Activated naive CD8-positive, alpha-beta T cell treated with anti-CD3 and anti-CD28 coated beads, Interleukin-2, amount 50 U/mL, for 24 hours (primary cell): ENCODE results near the gene CARD8.

Source experiments
- ATAC-seq: fragments of 150-1000 bp; cut with Tn5 transposase; one replicate; pipeline ENCODE4 v1.10.0; 2021
- DNase-seq: peaks from one replicate; pipeline ENCODE4 v3.0.0; 2021
- H3K27ac Mint-ChIP-seq: one replicate; pipeline ENCODE4 v1.8.0; 2021; ENCODE audit warnings: mild to moderate bottlenecking, mixed read lengths
- H3K27me3 Mint-ChIP-seq: one replicate; pipeline ENCODE4 v1.8.0; 2021; ENCODE audit warnings: mixed read lengths
- H3K36me3 Mint-ChIP-seq: one replicate; pipeline ENCODE4 v1.8.0; 2021; ENCODE audit warnings: low read depth, mixed read lengths
- H3K4me1 Mint-ChIP-seq: one replicate; pipeline ENCODE4 v1.8.0; 2021; ENCODE audit warnings: mixed read lengths
- H3K4me3 Mint-ChIP-seq: one replicate; pipeline ENCODE4 v1.8.0; 2021; ENCODE audit warnings: mild to moderate bottlenecking, moderate library complexity, mixed read lengths
- H3K9me3 Mint-ChIP-seq: one replicate; pipeline ENCODE4 v1.8.0; 2021; ENCODE audit warnings: mixed read lengths

CARD8 gene

DNA sequence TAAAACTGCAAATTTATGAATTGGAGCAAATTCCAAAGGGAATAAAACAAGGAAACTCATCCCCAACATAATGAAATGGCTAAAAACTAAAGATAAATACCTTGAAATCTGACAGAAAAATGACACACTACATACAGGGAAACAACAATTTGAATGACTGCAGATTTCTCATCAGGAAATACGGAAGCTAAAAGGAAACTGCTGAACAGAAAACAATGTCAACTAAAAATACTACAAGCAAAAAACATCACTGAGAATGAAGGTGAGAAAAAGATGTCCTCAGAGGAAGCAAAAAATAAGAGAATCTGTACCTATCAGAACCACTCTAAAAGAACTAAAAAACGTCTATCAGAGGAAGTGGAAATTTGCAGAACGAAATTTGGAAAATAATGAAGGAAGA is 45.7 kb downstream of the CARD8 start:
- Mint-ChIP-seq H3K4me3 (no peak overlapping the region), H3K4me1 (peaks cover 17% of the 10 kb centered on the region), H3K27ac (no peak overlapping the region), H3K27me3 (no peaks in the 10 kb centered on the region), H3K9me3 (no peaks in the 10 kb centered on the region), H3K36me3 (peaks cover 40% of the 10 kb centered on the region)
- ATAC-seq (no peak), DNase-seq (no peak)

- H3K36me3 Mint-ChIP-seq = peaks cover 29% of the 10 kb centered on the region
- no peaks in the 10 kb centered on the region for H3K9me3 Mint-ChIP-seq
- peak overlapping the region; percentile 55 for H3K27ac Mint-ChIP-seq
- ATAC-seq = peak; percentile 21
- DNase-seq = no peak
- H3K4me1 Mint-ChIP-seq = peaks cover 22% of the 10 kb centered on the region
- H3K27me3 Mint-ChIP-seq = no peaks in the 10 kb centered on the region
- H3K4me3 Mint-ChIP-seq = no peak overlapping the region
Measured at GRCh38 chr19:48206397-48207093, 49.2 kb downstream of the CARD8 start.

GRCh38 chr19:48203794-48204628 is 51.7 kb downstream of the CARD8 start:
- peaks cover 22% of the 10 kb centered on the region for H3K4me1 Mint-ChIP-seq
- DNase-seq (peak; percentile 92), ATAC-seq (peak; percentile 99)
- H3K36me3 Mint-ChIP-seq = peaks cover 18% of the 10 kb centered on the region
- no peak overlapping the region for H3K27ac Mint-ChIP-seq
- H3K9me3 Mint-ChIP-seq = no peaks in the 10 kb centered on the region
- no peaks in the 10 kb centered on the region for H3K27me3 Mint-ChIP-seq
- H3K4me3 Mint-ChIP-seq = no peak overlapping the region

GRCh38 chr19:48203222-48203793 is 52.4 kb downstream of the CARD8 start:
- Mint-ChIP-seq H3K4me3 (no peak overlapping the region), H3K9me3 (no peaks in the 10 kb centered on the region), H3K27ac (no peak overlapping the region), H3K36me3 (peaks cover 16% of the 10 kb centered on the region), H3K27me3 (no peaks in the 10 kb centered on the region), H3K4me1 (peaks cover 22% of the 10 kb centered on the region)
- peak; percentile 15 for DNase-seq
- no peak for ATAC-seq

- no peaks in the 10 kb centered on the region for H3K36me3 Mint-ChIP-seq
Measured at GRCh38 chr19:48196933-48197665, 58.6 kb downstream of the CARD8 start.

GRCh38 chr19:48196321-48196763 is 59.4 kb downstream of the CARD8 start:
- Mint-ChIP-seq H3K36me3 (no peaks in the 10 kb centered on the region), H3K27ac (no peak overlapping the region), H3K4me1 (peaks cover 2% of the 10 kb centered on the region), H3K4me3 (no peak overlapping the region), H3K27me3 (no peaks in the 10 kb centered on the region), H3K9me3 (no peaks in the 10 kb centered on the region)
- DNase-seq (no peak), ATAC-seq (peak; percentile 13)

More at GRCh38 chr19:48196933-48197665, 58.6 kb downstream of the CARD8 start:
- DNase-seq = no peak
- Mint-ChIP-seq H3K27me3 (no peaks in the 10 kb centered on the region), H3K9me3 (no peaks in the 10 kb centered on the region), H3K4me1 (peaks cover 5% of the 10 kb centered on the region), H3K4me3 (no peak overlapping the region), H3K27ac (no peak overlapping the region)
- no peak for ATAC-seq

- Mint-ChIP-seq H3K9me3 (no peaks in the 10 kb centered on the region), H3K27me3 (no peaks in the 10 kb centered on the region)
- no peak for ATAC-seq
Measured at GRCh38 chr19:48194844-48195830, 60.6 kb downstream of the CARD8 start.

GRCh38 chr19:48194041-48194843 is 61.5 kb downstream of the CARD8 start:
- ATAC-seq (no peak), DNase-seq (peak; percentile 53)
- Mint-ChIP-seq H3K4me3 (no peak overlapping the region), H3K9me3 (no peaks in the 10 kb centered on the region), H3K27me3 (no peaks in the 10 kb centered on the region), H3K4me1 (peaks cover 8% of the 10 kb centered on the region), H3K36me3 (peaks cover 7% of the 10 kb centered on the region), H3K27ac (no peak overlapping the region)

More at GRCh38 chr19:48194844-48195830, 60.6 kb downstream of the CARD8 start:
- no peak for DNase-seq
- H3K4me3 Mint-ChIP-seq = no peak overlapping the region
- H3K4me1 Mint-ChIP-seq = peaks cover 4% of the 10 kb centered on the region
- peaks cover 3% of the 10 kb centered on the region for H3K36me3 Mint-ChIP-seq
- no peak overlapping the region for H3K27ac Mint-ChIP-seq

DNA sequence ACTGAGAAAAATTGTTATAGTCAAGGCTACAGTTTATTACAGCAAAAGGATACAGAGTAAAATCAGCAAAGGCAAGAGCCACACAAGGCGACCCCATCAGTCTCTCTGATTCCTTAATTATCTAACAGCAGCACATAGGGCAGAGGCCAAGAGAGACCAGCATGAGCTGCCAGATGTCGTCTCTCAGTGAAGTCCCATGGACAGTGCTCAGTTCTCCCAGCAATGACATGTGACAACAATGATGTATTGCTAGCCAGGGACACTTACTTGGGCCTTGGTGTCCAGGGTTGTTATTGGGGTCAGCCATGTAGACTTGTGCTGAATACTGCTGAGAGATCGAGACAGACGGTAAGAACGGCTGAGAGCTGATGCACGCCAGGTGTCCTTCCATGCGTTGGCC is 63.0 kb downstream of the CARD8 start:
- DNase-seq = no peak
- no peak overlapping the region for H3K4me3 Mint-ChIP-seq
- peaks cover 8% of the 10 kb centered on the region for H3K4me1 Mint-ChIP-seq
- no peak overlapping the region for H3K27ac Mint-ChIP-seq
- no peak for ATAC-seq
- no peaks in the 10 kb centered on the region for H3K9me3 Mint-ChIP-seq
- H3K27me3 Mint-ChIP-seq = no peaks in the 10 kb centered on the region
- H3K36me3 Mint-ChIP-seq = peaks cover 16% of the 10 kb centered on the region

DNA sequence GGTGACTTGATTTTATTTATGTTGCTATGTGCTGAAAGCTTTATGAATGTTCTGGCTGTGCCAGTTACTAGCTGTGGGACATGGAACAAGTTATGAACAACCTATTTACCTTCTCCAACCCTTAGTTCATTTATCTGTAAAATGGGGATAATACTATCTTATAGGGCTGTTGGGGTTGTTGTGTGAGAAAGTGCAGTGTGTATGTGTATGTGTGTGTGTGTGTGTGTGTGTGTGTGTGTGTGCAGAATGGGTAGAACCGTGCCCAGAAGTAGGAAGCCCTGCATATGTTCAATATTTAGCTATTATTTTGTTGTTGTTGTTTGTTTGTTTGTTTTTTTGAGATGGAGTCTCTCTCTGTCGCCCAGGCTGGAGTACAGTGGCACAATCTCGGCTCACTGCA is 64.8 kb downstream of the CARD8 start:
- Mint-ChIP-seq H3K4me1 (peaks cover 8% of the 10 kb centered on the region), H3K27ac (no peak overlapping the region), H3K27me3 (no peaks in the 10 kb centered on the region), H3K9me3 (no peaks in the 10 kb centered on the region), H3K4me3 (no peak overlapping the region), H3K36me3 (peaks cover 17% of the 10 kb centered on the region)
- no peak for ATAC-seq
- no peak for DNase-seq

GRCh38 chr19:48190288-48190884 is 65.3 kb downstream of the CARD8 start:
- H3K27me3 Mint-ChIP-seq = no peaks in the 10 kb centered on the region
- ATAC-seq = peak; percentile 62
- no peaks in the 10 kb centered on the region for H3K9me3 Mint-ChIP-seq
- H3K36me3 Mint-ChIP-seq = peaks cover 17% of the 10 kb centered on the region
- H3K4me1 Mint-ChIP-seq = peaks cover 8% of the 10 kb centered on the region
- H3K4me3 Mint-ChIP-seq = no peak overlapping the region
- peak; percentile 45 for DNase-seq
- no peak overlapping the region for H3K27ac Mint-ChIP-seq

- H3K9me3 Mint-ChIP-seq = peaks cover 2% of the 10 kb centered on the region
- ATAC-seq (no peak), DNase-seq (no peak)
- peaks cover 28% of the 10 kb centered on the region for H3K36me3 Mint-ChIP-seq
- no peak overlapping the region for H3K4me3 Mint-ChIP-seq
- H3K4me1 Mint-ChIP-seq = peaks cover 6% of the 10 kb centered on the region
- no peak overlapping the region for H3K27ac Mint-ChIP-seq
- no peaks in the 10 kb centered on the region for H3K27me3 Mint-ChIP-seq
Measured at GRCh38 chr19:48186541-48186991, 69.1 kb downstream of the CARD8 start.
